B cell (primary cell): Measurements from ENCODE around the gene HCST. TPM values are rescaled to one million over a fixed set of nuclear protein-coding genes. Genes with fewer than 3 reads are reported as not detected.

Experiments
- ATAC-seq: fragments of 200-7000 bp; cut with Tn5 transposase; one replicate; pipeline ENCODE4 v1.10.0; 2021; ENCODE audit warnings: low read depth, mild to moderate bottlenecking, moderate number of reproducible peaks, moderate library complexity
- CTCF ChIA-PET: fragments of 350-600 bp; sonication (Branson Sonifier 250); formaldehyde crosslinking; loops from one replicate; lab custom pipeline; 2021; ENCODE audit warnings: antibody characterized with exemption, inconsistent platforms; lab: Charles Lee
- POLR2A ChIA-PET: fragments of 350-600 bp; sonication (Branson Sonifier 250); formaldehyde crosslinking; loops from one replicate; lab custom pipeline; 2021; ENCODE audit warnings: antibody characterized with exemption; lab: Charles Lee
- DNase-seq: peaks from one replicate; pipeline ENCODE4 v3.0.0; 2013
- H2AFZ ChIP-seq: 2 replicates; pipeline ENCODE4 v1.6.1; 2012; ENCODE audit warnings: mild to moderate bottlenecking, low read depth, low read length; ENCODE audit not compliant: insufficient read depth, poor library complexity, severe bottlenecking
- H3K27ac ChIP-seq, 2 donors: 1 replicate in 1 of 2; 2 replicates in 1 of 2; pipeline ENCODE4 v1.5.1; 2012 to 2013; ENCODE audit warnings: low read length in 2 of 2, mild to moderate bottlenecking in 2 of 2, moderate library complexity in 1 of 2
- H3K27me3 ChIP-seq, 4 experiments: fragments of 200-600 bp in 1 of 4; sonication (generic) in 1 of 4; replicated peaks in 1 of 4; 1 replicate in 2 of 4; 2 replicates in 2 of 4; pipeline versions ENCODE4 v1.6.1 to v1.7.0; 2013 to 2016; ENCODE audit warnings: low read length in 3 of 4, mild to moderate bottlenecking in 2 of 4, mixed read lengths in 1 of 4, moderate library complexity in 1 of 4; ENCODE audit not compliant: insufficient read depth in 4 of 4, control insufficient read depth in 3 of 4; ENCODE audit errors: control extremely low read depth in 1 of 4
- H3K36me3 ChIP-seq, 2 experiments: replicated peaks in 1 of 2; 1 replicate in 1 of 2; 2 replicates in 1 of 2; pipeline versions ENCODE4 v1.6.1 to v1.7.1; 2013; ENCODE audit warnings: low read length in 1 of 2; ENCODE audit not compliant: insufficient read depth in 2 of 2, control insufficient read depth in 1 of 2; ENCODE audit errors: control extremely low read depth in 1 of 2, extremely low read depth in 1 of 2
- H3K4me1 ChIP-seq, 2 donors: fragments of 200-600 bp in 1 of 2; sonication (generic) in 1 of 2; 1 replicate in 1 of 2; 2 replicates in 1 of 2; pipeline versions ENCODE4 v1.5.1 to v1.6.1; 2013 to 2017; ENCODE audit warnings: low read length in 2 of 2; ENCODE audit not compliant: control insufficient read depth in 2 of 2, insufficient read depth in 2 of 2
- H3K4me2 ChIP-seq: replicated peaks from 2 replicates; pipeline ENCODE3; 2012; ENCODE audit warnings: mild to moderate bottlenecking, low read depth, low read length; ENCODE audit not compliant: poor library complexity, severe bottlenecking
- H3K4me3 ChIP-seq, 5 experiments: fragments of 200-600 bp in 1 of 5; sonication (generic) in 1 of 5; 1 replicate in 3 of 5; 2 replicates in 2 of 5; pipeline versions ENCODE4 v1.5.1 to v1.7.0; 2011 to 2016; ENCODE audit warnings: low read length in 4 of 5, mild to moderate bottlenecking in 4 of 5, low read depth in 2 of 5, control low read depth in 1 of 5, moderate library complexity in 1 of 5; ENCODE audit not compliant: insufficient read depth in 1 of 5; ENCODE audit errors: control extremely low read depth in 1 of 5, extremely low read depth in 1 of 5
- H3K79me2 ChIP-seq: fragments of 200-600 bp; sonication (generic); one replicate; pipeline ENCODE4 v1.6.0; 2016; ENCODE audit warnings: low read length; ENCODE audit not compliant: control insufficient read depth, insufficient read depth
- H3K9ac ChIP-seq: fragments of 200-600 bp; sonication (generic); 2 replicates; pipeline ENCODE4 v1.6.1; 2017; ENCODE audit warnings: mild to moderate bottlenecking, low read length, moderate library complexity
- H3K9me3 ChIP-seq, 3 donors: one replicate each; pipeline versions ENCODE4 v1.6.1 to v1.7.1; 2013; ENCODE audit warnings: low read length in 2 of 3; ENCODE audit not compliant: control insufficient read depth in 2 of 3, insufficient read depth in 1 of 3; ENCODE audit errors: control extremely low read depth in 1 of 3
- H4K20me1 ChIP-seq: 2 replicates; pipeline ENCODE4 v1.6.0; 2012; ENCODE audit warnings: mild to moderate bottlenecking, low read length; ENCODE audit not compliant: insufficient read depth, control insufficient read depth, poor library complexity, severe bottlenecking
- H3K27ac Mint-ChIP-seq: one replicate; pipeline ENCODE4 v1.8.0; 2021; ENCODE audit warnings: mixed read lengths
- H3K27me3 Mint-ChIP-seq: one replicate; pipeline ENCODE4 v1.8.0; 2021; ENCODE audit warnings: mixed read lengths
- H3K4me1 Mint-ChIP-seq: one replicate; pipeline ENCODE4 v1.8.0; 2021; ENCODE audit warnings: mixed read lengths
- H3K4me3 Mint-ChIP-seq: one replicate; pipeline ENCODE4 v1.8.0; 2021; ENCODE audit warnings: mixed read lengths
- H3K9me3 Mint-ChIP-seq: one replicate; pipeline ENCODE4 v1.8.0; 2022; ENCODE audit warnings: mixed read lengths; ENCODE audit not compliant: insufficient read depth
- EZH2 ChIP-seq: IDR thresholded peaks from 2 replicates; pipeline ENCODE4 v1.6.1; 2012; ENCODE audit warnings: borderline replicate concordance, low read depth, mild to moderate bottlenecking, moderate library complexity, low read length; ENCODE audit not compliant: insufficient read depth, poor library complexity, severe bottlenecking
- WGBS: methylation state at CpG from one replicate; pipeline ENCODE4 v1.1.5; 2013; ENCODE audit warnings: missing lambda C conversion rate; ENCODE audit not compliant: insufficient coverage; 5-methylcytosine and 5-hydroxymethylcytosine counted together
- intact Hi-C: fragments of 100-400 bp; cut with micrococcal nuclease; formaldehyde crosslinking; loops from one replicate; pipeline ENCODE4 v1.10.0; 2022
- polyA plus RNA-seq: library from polyadenylated mRNA; depleted of rRNA; stranded (reverse); fragments of >200 nt; gene quantifications from 2 replicates; pipeline ENCODE4 v1.2.3, GENCODE V29; 2012
- total RNA-seq, 2 donors: library from RNA; stranded (reverse); fragments of 120-200 nt in 1 of 2; gene quantifications; 1 replicate in 1 of 2; 2 replicates in 1 of 2; pipeline versions ENCODE4 v1.2.3 to v1.2.4, GENCODE V29; 2013 to 2022
- TF ChIP-seq, protein P1 (sequence below): fragments of 200-600 bp; IDR thresholded peaks from one replicate; pipeline ENCODE4 v1.8.0; 2022; ENCODE audit warnings: antibody characterized with exemption, mild to moderate bottlenecking

Gene HCST
- total and polyA plus RNA-seq, 2 donors (not counting 1 experiment from before 2014, with no cell fraction given): 4.8 to 40.6 TPM

DNA sequence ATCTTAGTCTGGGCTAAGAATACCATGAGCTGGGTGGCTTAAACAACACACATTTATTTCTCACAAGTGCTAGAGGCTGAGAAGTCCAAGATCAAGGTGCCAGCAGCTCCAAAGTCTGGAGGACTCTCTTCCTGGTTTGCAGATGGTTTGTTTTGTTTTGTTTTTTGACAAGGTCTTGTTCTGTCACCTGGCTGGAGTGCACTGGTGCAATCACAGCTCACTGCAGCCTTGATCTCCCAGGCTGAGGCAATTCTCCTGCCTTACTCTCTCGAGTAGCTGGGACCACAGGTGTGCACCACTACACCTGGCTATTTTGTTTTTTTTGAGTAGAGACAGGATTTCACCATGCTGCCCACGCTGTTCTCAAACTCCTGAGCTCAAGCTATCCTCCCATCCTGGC lies 18.4 kb upstream of the HCST start:
- Mint-ChIP-seq H3K27ac (peak overlapping the region; percentile 81), H3K4me1 (peaks cover 19% of the 10 kb centered on the region), H3K4me3 (no peak overlapping the region), H3K27me3 (peaks cover 9% of the 10 kb centered on the region), H3K9me3 (no peaks in the 10 kb centered on the region)
- Histone ChIP-seq H3K4me3 (no peak overlapping the region), H3K4me1 (peaks cover 4 to 7% of the 10 kb centered on the region in 2 donors), H3K27ac (no peak overlapping the region), H2AFZ (no peak overlapping the region), H3K9ac (no peak overlapping the region), H3K79me2 (no peaks in the 10 kb centered on the region), H3K36me3 (peaks cover 0 to 25% of the 10 kb centered on the region in 2 experiments), H3K27me3 (peaks cover 0 to 15% (median 10%) of the 10 kb centered on the region in 4 experiments), H4K20me1 (peaks cover 30% of the 10 kb centered on the region), H3K9me3 (peaks cover 0 to 9% (median 0%) of the 10 kb centered on the region in 3 donors), H3K4me2 (no peak overlapping the region)
- DNase-seq (peak; percentile 76), ATAC-seq (peak; percentile 22)
- 60% methylated on average over 1 of the region's 2 CpGs for WGBS
- ChIA-PET POLR2A (interaction anchor here (0.6 to 2.4 kb wide), 7 partner anchors 16 to 845 kb away, joined by 3 to 12 read pairs (median 3); partner anchors contain the start of gene NFKBID), CTCF (interaction anchor here (0.7 to 6.8 kb wide), 4 partner anchors 24 to 160 kb away, joined by 3 to 168 read pairs (median 9); no protein-coding TSS in a partner anchor)
- intact Hi-C loops: loop anchor here (2.0 to 5.0 kb wide), 2 partner anchors 168 to 287 kb away; partner anchors contain the start of genes THAP8 and WDR62
- TF ChIP-seq EZH2: no peak
- TF ChIP-seq, protein P1, sequence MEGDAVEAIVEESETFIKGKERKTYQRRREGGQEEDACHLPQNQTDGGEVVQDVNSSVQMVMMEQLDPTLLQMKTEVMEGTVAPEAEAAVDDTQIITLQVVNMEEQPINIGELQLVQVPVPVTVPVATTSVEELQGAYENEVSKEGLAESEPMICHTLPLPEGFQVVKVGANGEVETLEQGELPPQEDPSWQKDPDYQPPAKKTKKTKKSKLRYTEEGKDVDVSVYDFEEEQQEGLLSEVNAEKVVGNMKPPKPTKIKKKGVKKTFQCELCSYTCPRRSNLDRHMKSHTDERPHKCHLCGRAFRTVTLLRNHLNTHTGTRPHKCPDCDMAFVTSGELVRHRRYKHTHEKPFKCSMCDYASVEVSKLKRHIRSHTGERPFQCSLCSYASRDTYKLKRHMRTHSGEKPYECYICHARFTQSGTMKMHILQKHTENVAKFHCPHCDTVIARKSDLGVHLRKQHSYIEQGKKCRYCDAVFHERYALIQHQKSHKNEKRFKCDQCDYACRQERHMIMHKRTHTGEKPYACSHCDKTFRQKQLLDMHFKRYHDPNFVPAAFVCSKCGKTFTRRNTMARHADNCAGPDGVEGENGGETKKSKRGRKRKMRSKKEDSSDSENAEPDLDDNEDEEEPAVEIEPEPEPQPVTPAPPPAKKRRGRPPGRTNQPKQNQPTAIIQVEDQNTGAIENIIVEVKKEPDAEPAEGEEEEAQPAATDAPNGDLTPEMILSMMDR: no peak

DNA sequence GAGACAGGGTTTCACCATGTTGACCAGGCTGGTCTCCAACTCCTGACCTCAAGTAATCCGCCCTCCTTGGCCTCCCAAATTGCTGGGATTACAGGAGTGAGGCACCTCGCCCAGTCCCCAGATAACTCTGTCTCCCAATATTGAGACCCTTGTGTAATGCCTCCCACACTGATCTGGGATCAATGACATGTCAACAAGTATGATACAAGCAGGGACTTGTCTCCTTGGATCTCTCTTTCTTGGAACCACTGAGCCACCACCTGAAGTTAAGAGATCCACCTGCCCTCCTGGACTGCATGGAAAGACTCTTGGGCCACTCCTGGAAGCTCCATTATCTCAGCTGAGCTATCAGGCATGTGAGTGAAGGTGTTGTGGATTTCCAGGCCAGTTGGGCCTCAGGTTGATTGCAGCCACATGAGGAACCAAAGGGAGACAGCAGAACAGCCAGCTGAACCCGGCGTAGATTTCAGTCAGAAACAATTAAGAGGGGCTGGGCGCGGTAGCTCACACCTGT lies 17.0 kb upstream of the HCST start:
- Mint-ChIP-seq H3K4me3 (no peak overlapping the region), H3K4me1 (peaks cover 17% of the 10 kb centered on the region), H3K27me3 (peaks cover under 1% of the 10 kb centered on the region), H3K9me3 (no peaks in the 10 kb centered on the region), H3K27ac (peak overlapping the region; percentile 65)
- Histone ChIP-seq H3K27me3 (peaks cover 0 to under 1% (median under 1%) of the 10 kb centered on the region in 4 experiments), H3K4me2 (no peak overlapping the region), H3K9me3 (no peaks in the 10 kb centered on the region), H3K4me1 (peaks cover 4% of the 10 kb centered on the region in 2 donors), H3K36me3 (peaks cover 2 to 39% of the 10 kb centered on the region in 2 experiments), H3K9ac (no peak overlapping the region), H4K20me1 (peaks cover 44% of the 10 kb centered on the region), H2AFZ (no peak overlapping the region), H3K4me3 (no peak overlapping the region), H3K79me2 (no peaks in the 10 kb centered on the region), H3K27ac (no peak overlapping the region)
- intact Hi-C loops: no loop called here
- no peak for TF ChIP-seq EZH2
- TF ChIP-seq, protein P1: no peak
- ATAC-seq (no peak), DNase-seq (peak; percentile 70)
- ChIA-PET POLR2A (interaction anchor here (0.6 kb wide), 1 partner anchor 106 kb away, joined by 6 read pairs; no protein-coding TSS in a partner anchor), CTCF (interaction anchor here (0.8 to 1.4 kb wide), 3 partner anchors 47 to 193 kb away, joined by 3 to 4 read pairs (median 4); no protein-coding TSS in a partner anchor)
- WGBS: 100% methylated on average over 6 of the region's 6 CpGs
